H1 (cell line): ENCODE data around the gene SOX1. TPM values are rescaled to one million over a fixed set of nuclear protein-coding genes. Genes with fewer than 3 reads are reported as not detected.

Experiments used
- ATF2 ChIP-seq: IDR thresholded peaks from 2 replicates; pipeline ENCODE4 v1.6.1; 2012; ENCODE audit warnings: low read length, inconsistent platforms
- BCL11A ChIP-seq, 2 experiments: IDR thresholded peaks; one replicate each; pipeline ENCODE4 v1.6.1; 2011; ENCODE audit warnings: low read depth in 2 of 2, low read length in 2 of 2, mild to moderate bottlenecking in 2 of 2
- RBBP5 ChIP-seq: IDR thresholded peaks from 2 replicates; pipeline ENCODE4 v1.7.1; 2012; ENCODE audit warnings: low read depth, mild to moderate bottlenecking, inconsistent platforms, low read length, moderate library complexity, borderline replicate concordance
- SUZ12 ChIP-seq: fragments of 200-600 bp; sonication (generic); IDR thresholded peaks from 2 replicates; pipeline ENCODE4 v1.6.1; 2012; ENCODE audit warnings: mild to moderate bottlenecking, inconsistent platforms, low read length, moderate library complexity, mixed read lengths
- TEAD4 ChIP-seq: IDR thresholded peaks from 2 replicates; pipeline ENCODE4 v1.6.1; 2012; ENCODE audit warnings: low read depth, low read length, inconsistent platforms, mixed read lengths
- polyA plus RNA-seq, 7 experiments: library from polyadenylated mRNA; depleted of rRNA in 3 of 7; stranded (reverse) in 5 of 7; unstranded in 2 of 7; fragments of >200 nt in 5 of 7; fragments of 200-250 nt in 2 of 7; gene quantifications; 1 replicate in 5 of 7; 2 replicates in 1 of 7; 4 replicates in 1 of 7; pipeline versions ENCODE4 v1.2.1 to v1.2.3, GENCODE V29; 2011 to 2013; ENCODE audit warnings: missing spikeins in 2 of 7, mixed read lengths in 2 of 7
- total RNA-seq: library from RNA; stranded (reverse); fragmentation: NEBNext Ultra II Directional; extraction: Animal tissue kit (Norgen Biotek cat#: 25700); gene quantifications from 2 replicates; pipeline ENCODE4 v1.2.1, GENCODE V29; 2021

The SOX1 gene
- total and polyA plus RNA-seq, 2 of the 8 experiments (the other 6 are each of a cell fraction or from before 2014, with no cell fraction given): 0.03 to 0.09 TPM

DNA sequence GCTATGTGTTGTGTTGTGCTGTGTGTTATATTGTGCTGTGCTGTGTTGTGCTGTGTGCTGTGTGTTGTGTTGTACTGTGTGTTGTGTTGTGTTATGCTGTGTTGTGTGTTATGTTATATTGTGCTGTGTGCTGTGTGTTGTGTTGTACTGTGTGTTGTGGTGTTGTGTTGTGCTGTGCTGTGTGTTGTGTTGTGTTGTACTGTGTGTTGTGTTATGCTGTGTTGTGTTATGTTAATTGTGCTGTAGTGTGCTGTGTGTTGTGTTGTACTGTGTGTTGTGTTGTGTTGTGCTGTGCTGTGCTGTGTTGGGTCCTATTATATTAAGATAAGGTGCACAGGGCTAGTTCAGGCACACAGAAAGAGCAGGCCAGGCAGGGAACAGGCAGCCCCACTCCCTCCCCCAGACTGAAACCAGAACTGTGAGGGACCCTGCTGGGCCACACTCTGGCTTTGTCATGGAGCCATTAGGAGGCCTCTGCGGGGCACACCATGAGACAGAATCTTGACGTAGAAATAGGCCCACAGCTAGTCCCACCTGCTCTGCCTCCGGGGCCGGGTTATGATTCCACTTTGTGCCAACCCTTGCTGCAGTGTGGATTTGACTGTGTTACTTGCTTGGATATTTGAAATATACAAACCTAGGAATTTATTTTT is 12.1 kb downstream of the SOX1 start (continued):
- TF ChIP-seq ATF2 (peak; percentile 27; the same call in 1 of the 2 replicates), TEAD4 (no peak), SUZ12 (no peak), RBBP5 (0 out of 2 replicates have a peak, but pooled peaks have one; percentile 31), BCL11A (IDR thresholded peaks at IDR 0.05; ENCODE audit: low read depth in 2 of 2, low read length in 2 of 2) (no peak)
